Left renal pelvis (tissue), 4 donors: ENCODE data around the gene RHBDL3. TPM values are rescaled to one million over a fixed set of nuclear protein-coding genes. Genes with fewer than 3 reads are reported as not detected.
"Not testable (repeated sequence)": the region's sequence is repeated elsewhere in the genome, so short reads cannot be mapped to it uniquely, and the experiment has no call there.

Experiments
- DNase-seq, 4 donors: peaks; one replicate each; pipeline ENCODE4 v3.0.0-alpha.2; 2013; ENCODE audit warnings: low read depth in 4 of 4, low spot score in 3 of 4
- polyA plus RNA-seq, 4 donors: library from polyadenylated mRNA; unstranded; fragments of 120-200 nt; gene quantifications; one replicate each; pipeline ENCODE4 v1.2.1, GENCODE V29; 2013; ENCODE audit not compliant: insufficient read length in 4 of 4

RHBDL3 gene
- polyA plus RNA-seq, 4 donors: 1.2 to 5.5 (median 1.5) TPM

- DNase-seq: no peak
Observed at GRCh38 chr17:32323046-32323445, 57.4 kb downstream of the RHBDL3 start.

GRCh38 chr17:32323811-32324491 lies 58.3 kb downstream of the RHBDL3 start:
- no peak for DNase-seq

GRCh38 chr17:32327911-32328310 lies 62.3 kb downstream of the RHBDL3 start:
- DNase-seq: no peak

GRCh38 chr17:32330147-32330546 lies 64.5 kb downstream of the RHBDL3 start:
- no peak for DNase-seq

- DNase-seq: no peak
Observed at GRCh38 chr17:32331243-32332040, 65.8 kb downstream of the RHBDL3 start.

- no peak for DNase-seq
Observed at GRCh38 chr17:32333187-32333586, 67.6 kb downstream of the RHBDL3 start.

- no peak for DNase-seq
Observed at GRCh38 chr17:32335046-32335445, 69.4 kb downstream of the RHBDL3 start.

- no peak for DNase-seq
Observed at GRCh38 chr17:32335687-32336086, 70.1 kb downstream of the RHBDL3 start.

GRCh38 chr17:32341141-32341856 lies 75.7 kb downstream of the RHBDL3 start:
- DNase-seq: no peak

- no peak for DNase-seq
Observed at GRCh38 chr17:32341857-32342602, 76.4 kb downstream of the RHBDL3 start, which contains the start of gene C17orf75. Gene C17orf75, minus strand, starts transcription at chr17:32342173. Its CDS starts 34 bp downstream, at chr17:32342139.

- no peak for DNase-seq
Observed at GRCh38 chr17:32342603-32343325, 77.1 kb downstream of the RHBDL3 start.

GRCh38 chr17:32345951-32346600 lies 80.4 kb downstream of the RHBDL3 start:
- DNase-seq: no peak

GRCh38 chr17:32348483-32348800 lies 82.8 kb downstream of the RHBDL3 start:
- no peak for DNase-seq

- no peak for DNase-seq
Observed at GRCh38 chr17:32349503-32349853, 83.8 kb downstream of the RHBDL3 start.

GRCh38 chr17:32349854-32350665 lies 84.4 kb downstream of the RHBDL3 start, which contains the start of gene ZNF207:
Gene ZNF207, plus strand, starts transcription at chr17:32350157. Its CDS starts 129 bp downstream, at chr17:32350286.
- DNase-seq: peak; percentile 93 to 96 (median 94)

- DNase-seq: peak in 1 of 4 donors; percentile 47
Observed at GRCh38 chr17:32350666-32351418, 85.2 kb downstream of the RHBDL3 start.

GRCh38 chr17:32352734-32353133 lies 87.1 kb downstream of the RHBDL3 start:
- DNase-seq: not testable (repeated sequence)
